GM19452 (cell line): Measurements from ENCODE around the gene ZFHX2.
"Not testable (repeated sequence)": the region's sequence is repeated elsewhere in the genome, so short reads cannot be mapped to it uniquely, and the experiment has no call there.

Experiments used
- ATAC-seq: cut with Tn5 transposase; IDR thresholded peaks from one replicate; pipeline ENCODE4 v1.9.1; 2021; ENCODE audit not compliant: unreplicated experiment

Gene ZFHX2

GRCh38 chr14:23544511-23545447 lies 6.8 kb downstream of the ZFHX2 start:
- ATAC-seq: no peak

- no peak for ATAC-seq
These were observed 8.2 kb downstream of the ZFHX2 start for GRCh38 chr14:23543403-23543802.

- no peak for ATAC-seq
These were observed 9.3 kb downstream of the ZFHX2 start for GRCh38 chr14:23542261-23542660.

- ATAC-seq: no peak
These were observed 11.5 kb downstream of the ZFHX2 start for GRCh38 chr14:23540141-23540469.

DNA sequence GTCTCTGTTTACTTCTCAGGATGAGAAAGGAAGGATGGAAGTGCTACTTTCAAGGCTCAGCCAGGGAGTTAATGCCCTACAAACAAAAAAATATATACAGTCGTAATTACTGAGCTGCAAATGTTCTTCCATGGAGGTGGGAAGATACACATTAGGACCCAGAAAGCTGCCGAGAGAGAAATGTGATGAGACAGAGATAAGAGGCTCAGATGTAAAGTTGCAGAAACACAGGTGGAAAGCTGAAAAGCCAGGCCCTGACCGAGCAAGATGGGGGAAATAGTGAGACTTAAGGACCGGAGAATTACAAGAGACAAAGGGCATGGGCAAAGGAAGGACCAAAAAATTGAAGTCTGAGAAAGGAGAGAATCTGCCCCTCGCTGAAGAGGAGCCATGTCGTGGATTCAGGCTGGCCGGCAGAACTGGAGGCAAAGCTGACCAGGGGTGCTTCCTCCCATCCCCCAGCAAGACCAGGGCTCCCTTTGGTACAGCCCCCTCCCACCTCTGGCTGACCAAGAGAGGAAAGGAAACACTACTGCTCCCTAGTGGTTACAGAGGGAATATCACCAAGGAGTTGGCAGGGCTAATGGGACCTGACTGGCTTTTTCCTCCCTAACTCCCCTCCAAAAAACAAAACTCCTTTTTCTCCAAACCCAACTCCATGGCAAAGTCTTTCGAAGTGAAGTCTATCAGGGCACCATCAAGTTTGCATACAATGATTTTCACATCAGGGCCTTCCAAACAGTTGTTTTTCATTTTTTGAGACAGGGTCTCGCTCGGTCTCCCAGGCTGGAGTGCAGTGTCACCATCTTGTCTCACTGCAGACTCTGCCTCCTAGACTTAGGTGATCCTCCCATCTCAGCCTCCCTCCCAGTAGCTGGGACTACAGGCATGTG lies 12.1 kb downstream of the ZFHX2 start:
- ATAC-seq: no peak

GRCh38 chr14:23538785-23539184 lies 12.8 kb downstream of the ZFHX2 start:
- no peak for ATAC-seq

- ATAC-seq: no peak
These were observed 13.4 kb downstream of the ZFHX2 start for GRCh38 chr14:23538050-23538718.

GRCh38 chr14:23537351-23538049 lies 14.1 kb downstream of the ZFHX2 start:
- ATAC-seq: no peak

DNA sequence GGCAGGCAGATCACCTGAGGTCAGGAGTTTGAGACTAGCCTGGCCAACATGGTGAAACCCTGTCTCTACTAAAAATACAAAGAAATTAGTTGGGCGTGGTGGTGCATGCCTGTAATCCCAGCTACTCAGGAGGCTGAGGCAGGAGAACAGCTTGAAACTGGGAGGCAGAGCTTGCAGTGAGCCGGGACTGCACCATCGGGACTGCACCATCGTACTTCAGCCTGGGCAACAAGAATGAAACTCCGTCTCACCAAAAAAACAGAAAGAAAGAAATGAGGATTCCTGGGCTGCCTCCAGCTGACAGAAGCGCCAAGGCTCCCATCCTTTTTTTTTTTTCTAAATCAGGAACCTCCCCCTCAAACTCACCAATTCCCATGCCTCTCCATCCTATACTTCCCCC lies 14.7 kb downstream of the ZFHX2 start:
- ATAC-seq: not testable (repeated sequence)

DNA sequence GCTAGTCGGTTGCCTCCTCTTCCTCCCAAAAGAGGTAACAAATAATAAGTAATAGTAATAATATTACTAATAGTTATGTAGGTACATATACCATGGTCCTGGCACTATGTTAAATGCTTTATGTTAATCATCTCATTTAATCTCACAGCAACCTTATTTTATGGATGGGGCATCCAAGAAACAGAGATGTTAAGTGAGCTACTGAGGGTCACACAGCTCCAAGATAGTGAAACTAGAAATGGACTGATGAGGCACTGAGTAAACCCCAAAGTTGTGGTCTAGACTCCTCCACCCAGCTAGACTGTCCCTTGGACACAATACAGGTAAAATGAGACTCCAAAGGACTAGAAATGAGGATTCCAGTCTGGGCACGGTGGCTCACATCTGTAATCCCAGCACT lies 15.1 kb downstream of the ZFHX2 start:
- ATAC-seq: no peak

GRCh38 chr14:23535943-23536342 lies 15.6 kb downstream of the ZFHX2 start:
- no peak for ATAC-seq

GRCh38 chr14:23533652-23534435 lies 17.7 kb downstream of the ZFHX2 start:
- no peak for ATAC-seq

GRCh38 chr14:23532658-23533057 lies 18.9 kb downstream of the ZFHX2 start:
- ATAC-seq: no peak

GRCh38 chr14:23531391-23531790 lies 20.2 kb downstream of the ZFHX2 start:
- no peak for ATAC-seq

DNA sequence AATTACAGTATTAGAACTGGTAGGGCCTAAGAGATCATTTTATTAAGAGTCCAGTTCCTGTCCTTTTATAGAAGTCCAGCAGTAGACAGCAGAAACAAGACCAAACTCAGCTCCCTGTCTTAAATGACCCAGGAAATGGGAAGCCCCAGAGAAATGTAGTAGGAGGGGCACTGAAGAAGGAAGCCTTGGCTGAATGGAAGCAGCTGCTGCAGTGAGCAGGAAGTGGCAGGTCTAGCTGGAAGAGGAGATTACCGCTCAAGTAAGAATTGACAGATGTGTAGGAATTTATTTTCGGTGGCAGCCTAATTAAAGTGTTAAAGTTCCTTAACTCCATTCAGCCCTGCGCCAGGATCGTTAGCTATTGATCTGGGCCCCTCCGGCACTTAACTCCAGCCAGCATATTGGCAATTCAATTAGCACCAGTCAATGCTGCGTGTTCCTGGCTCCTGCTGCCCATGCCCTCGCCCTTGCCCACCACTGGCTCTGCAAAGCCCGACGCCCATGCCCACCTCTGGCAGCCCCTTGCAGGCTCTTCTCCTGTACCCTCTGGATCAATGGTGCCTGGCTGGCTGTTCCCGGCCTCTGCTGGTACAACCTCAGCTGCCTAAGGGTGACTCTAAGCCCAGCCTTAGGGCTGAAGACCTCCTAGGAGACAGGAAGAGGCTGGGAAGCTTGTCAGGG lies 21.1 kb downstream of the ZFHX2 start:
- ATAC-seq: no peak

DNA sequence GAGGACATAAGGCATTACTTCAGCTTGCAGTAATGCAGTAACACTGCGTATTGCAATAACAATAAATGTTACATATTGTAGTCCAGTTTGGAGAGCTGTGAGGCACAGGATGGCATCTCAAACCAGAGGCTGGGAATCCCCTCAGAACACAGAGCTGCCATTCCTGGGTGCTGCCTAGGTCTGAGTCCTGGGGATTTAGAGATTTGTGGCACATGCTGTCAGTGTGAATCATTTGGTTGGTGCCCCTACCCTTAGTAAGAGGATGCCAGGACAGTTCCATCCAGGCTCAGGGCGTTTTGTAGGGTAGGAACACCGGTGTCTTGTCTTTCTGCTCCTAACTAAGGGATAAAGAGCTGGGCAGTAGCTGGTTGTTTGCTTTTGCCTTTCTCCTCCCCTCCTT lies 22.5 kb downstream of the ZFHX2 start:
- no peak for ATAC-seq

GRCh38 chr14:23528555-23528954 lies 23.0 kb downstream of the ZFHX2 start:
- ATAC-seq: no peak

DNA sequence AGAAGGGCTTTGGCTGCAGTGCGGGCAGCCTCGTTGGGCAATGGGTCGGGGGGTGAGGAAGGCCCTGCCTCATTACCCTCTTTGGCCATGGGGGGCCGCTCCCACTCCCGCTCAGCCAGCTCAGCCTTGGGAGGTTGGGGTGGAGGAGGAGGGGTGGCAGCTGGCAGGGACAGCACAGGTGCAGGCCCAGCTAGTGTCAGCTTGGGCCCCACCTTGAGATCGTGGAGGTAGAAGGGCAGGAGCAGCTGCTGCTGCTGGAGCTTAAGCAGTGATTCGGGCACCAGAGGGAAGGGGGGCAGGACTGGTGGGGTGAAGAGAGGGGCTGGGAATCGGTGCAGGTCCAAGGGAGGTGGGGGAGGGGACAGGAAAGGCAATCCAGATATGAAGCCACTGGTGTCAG lies 26.0 kb downstream of the ZFHX2 start:
- ATAC-seq: no peak

DNA sequence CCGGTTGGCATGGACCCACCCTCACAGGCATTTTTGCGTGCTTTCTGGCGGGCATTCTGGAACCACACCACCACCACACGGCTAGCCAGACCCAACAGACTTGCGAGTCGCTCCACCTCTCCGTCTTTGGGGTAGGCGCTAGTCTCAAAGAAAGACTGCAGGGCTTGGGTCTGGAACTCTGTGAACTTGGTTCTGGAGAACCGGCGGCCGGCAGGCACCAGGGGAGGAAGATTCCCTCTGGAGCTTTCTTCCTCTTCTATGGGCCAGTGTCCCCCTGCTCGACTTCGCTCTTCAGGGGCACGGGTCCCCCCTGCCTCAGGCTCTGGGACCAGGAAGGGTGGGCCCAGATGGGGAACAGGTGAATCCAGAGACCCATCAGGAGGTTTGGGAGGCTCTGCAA lies 26.6 kb downstream of the ZFHX2 start:
- ATAC-seq: no peak
